Measurements from ENCODE around the gene ZNF736.

Gene ZNF736

DNA sequence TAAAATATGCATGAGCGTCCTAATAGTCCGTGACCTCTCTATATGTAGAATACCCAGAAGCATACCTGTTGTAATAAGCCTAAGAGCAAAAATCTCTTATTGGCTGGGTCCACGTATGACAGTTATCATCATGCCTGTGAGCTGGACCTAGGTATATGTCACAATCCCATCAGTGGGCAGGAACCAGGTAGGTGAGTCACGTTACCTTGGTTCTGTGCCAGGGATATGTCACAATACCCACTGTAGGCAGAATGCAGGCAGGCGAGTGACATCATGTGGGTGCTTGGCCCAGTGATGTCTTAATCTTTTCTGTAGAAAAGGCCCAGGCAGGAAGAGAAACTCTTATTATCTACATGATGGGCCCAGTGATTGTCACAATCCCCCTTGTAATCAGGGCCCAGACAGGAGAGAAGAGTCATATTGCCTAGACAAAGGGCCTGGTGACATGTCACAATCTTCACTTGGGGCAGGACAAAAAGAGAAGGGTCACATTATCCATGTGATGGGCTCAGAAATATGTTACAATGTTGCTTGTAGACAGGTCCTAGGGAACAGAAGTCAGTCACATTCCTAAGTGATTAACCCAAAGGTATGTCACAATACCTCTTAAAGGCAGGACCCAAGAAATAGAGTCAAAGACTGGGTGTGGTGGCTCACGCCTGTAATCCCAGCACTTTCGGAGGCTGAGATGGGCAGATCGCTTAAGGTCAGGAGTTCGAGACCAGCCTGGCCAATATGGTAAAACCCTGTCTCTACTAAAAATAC, 12.9 kb upstream of the ZNF736 start:
- DNase-seq (ENCODE audit: extremely low read depth, insufficient read length), result no peak
- no peak for TF ChIP-seq CTCF (IDR thresholded peaks at IDR 0.05; ENCODE audit: insufficient read depth, low read length, poor library complexity, severe bottlenecking)

GRCh38 chr7:64307254-64308015, 6.3 kb upstream of the ZNF736 start:
- H3K36me3 ChIP-seq (ENCODE audit: control insufficient read depth, insufficient read depth, low read length), result no peaks in the 10 kb centered on the region; the same call in 1 of the 2 replicates
- peak; percentile 96 for DNase-seq (ENCODE audit: extremely low read depth, insufficient read length)
- no peak for TF ChIP-seq CTCF (IDR thresholded peaks at IDR 0.05; ENCODE audit: insufficient read depth, low read length, poor library complexity, severe bottlenecking)
- H3K27me3 ChIP-seq (replicated peaks; ENCODE audit: control insufficient read depth, insufficient read depth, low read length), result no peaks in the 10 kb centered on the region
- H3K4me3 ChIP-seq (replicated peaks; ENCODE audit: low read depth, low read length), result peak overlapping the region; percentile 87

More for the DNA sequence above, 12.9 kb upstream of the ZNF736 start:
- Histone ChIP-seq H3K4me3 (replicated peaks; ENCODE audit: low read depth, low read length) (no peak overlapping the region), H3K36me3 (ENCODE audit: control insufficient read depth, insufficient read depth, low read length) (no peaks in the 10 kb centered on the region), H3K27me3 (replicated peaks; ENCODE audit: control insufficient read depth, insufficient read depth, low read length) (no peaks in the 10 kb centered on the region)

DNA sequence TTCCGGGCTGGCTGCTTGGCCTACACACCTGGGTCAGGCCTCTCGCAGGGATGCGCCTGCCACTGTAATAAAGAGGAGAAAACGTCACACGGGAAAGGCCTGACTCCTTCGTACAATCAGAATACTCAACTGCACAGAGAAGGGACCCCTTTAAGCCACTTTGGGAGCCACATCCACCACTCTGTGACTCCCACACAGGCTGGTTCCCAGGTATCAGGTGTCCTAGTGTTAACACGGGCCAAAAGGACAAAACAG, 5.8 kb upstream of the ZNF736 start:
- Histone ChIP-seq H3K4me3 (replicated peaks; ENCODE audit: low read depth, low read length) (peak overlapping the region; percentile 87), H3K27me3 (replicated peaks; ENCODE audit: control insufficient read depth, insufficient read depth, low read length) (no peaks in the 10 kb centered on the region), H3K36me3 (ENCODE audit: control insufficient read depth, insufficient read depth, low read length) (no peaks in the 10 kb centered on the region; the same call in 1 of the 2 replicates)
- TF ChIP-seq CTCF (IDR thresholded peaks at IDR 0.05; ENCODE audit: insufficient read depth, low read length, poor library complexity, severe bottlenecking), result no peak
- peak; percentile 9 for DNase-seq (ENCODE audit: extremely low read depth, insufficient read length)

DNA sequence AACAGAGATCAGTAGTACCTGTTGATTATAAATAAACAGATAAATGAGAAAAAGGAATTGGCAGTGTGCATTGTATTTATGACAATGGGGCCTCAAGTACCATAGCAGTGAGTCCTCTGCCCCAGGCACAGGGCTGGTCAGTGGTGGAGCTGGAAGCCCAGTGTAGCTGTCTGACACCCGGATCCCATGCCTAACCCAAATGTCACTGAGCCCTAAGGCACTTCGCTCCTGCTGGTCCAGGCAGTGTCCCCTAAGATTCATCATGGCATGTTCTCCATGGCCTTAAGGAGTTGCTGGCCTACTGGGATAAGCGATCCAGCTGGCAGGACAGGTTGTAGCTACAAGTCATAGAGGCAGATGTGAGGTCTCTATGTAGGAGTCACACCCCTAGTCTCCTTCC, 3.3 kb upstream of the ZNF736 start:
- no peaks in the 10 kb centered on the region for H3K27me3 ChIP-seq (replicated peaks; ENCODE audit: control insufficient read depth, insufficient read depth, low read length)
- no peaks in the 10 kb centered on the region; the same call in 1 of the 2 replicates for H3K36me3 ChIP-seq (ENCODE audit: control insufficient read depth, insufficient read depth, low read length)
- TF ChIP-seq CTCF (IDR thresholded peaks at IDR 0.05; ENCODE audit: insufficient read depth, low read length, poor library complexity, severe bottlenecking), result no peak
- no peak for DNase-seq (ENCODE audit: extremely low read depth, insufficient read length)
- no peak overlapping the region for H3K4me3 ChIP-seq (replicated peaks; ENCODE audit: low read depth, low read length)

GRCh38 chr7:64312826-64313225, 935 bp upstream of the ZNF736 start:
- TF ChIP-seq CTCF (IDR thresholded peaks at IDR 0.05; ENCODE audit: insufficient read depth, low read length, poor library complexity, severe bottlenecking), result no peak
- no peak for DNase-seq (ENCODE audit: extremely low read depth, insufficient read length)
- no peak overlapping the region for H3K4me3 ChIP-seq (replicated peaks; ENCODE audit: low read depth, low read length)
- H3K36me3 ChIP-seq (ENCODE audit: control insufficient read depth, insufficient read depth, low read length), result no peaks in the 10 kb centered on the region; the same call in 1 of the 2 replicates
- H3K27me3 ChIP-seq (replicated peaks; ENCODE audit: control insufficient read depth, insufficient read depth, low read length), result no peaks in the 10 kb centered on the region
